GM19324 (cell line): Measurements from ENCODE around the gene SLC38A4.

Experiments used
- ATAC-seq: cut with Tn5 transposase; IDR thresholded peaks from one replicate; pipeline ENCODE4 v1.9.1; 2021; ENCODE audit warnings: mild to moderate bottlenecking, moderate library complexity; ENCODE audit not compliant: unreplicated experiment, low FRiP score

The SLC38A4 gene

GRCh38 chr12:46717868-46718267, 107.9 kb downstream of the SLC38A4 start:
- no peak for ATAC-seq

GRCh38 chr12:46717159-46717558, 108.6 kb downstream of the SLC38A4 start:
- no peak for ATAC-seq
